SJSA1 (cell line): ENCODE measurements around the gene PIP4K2A. TPM values are rescaled to one million over a fixed set of nuclear protein-coding genes. Genes with fewer than 3 reads are reported as not detected.
"Not testable (repeated sequence)": the region's sequence is repeated elsewhere in the genome, so short reads cannot be mapped to it uniquely, and the experiment has no call there.

Source experiments
- DNase-seq, 2 experiments: peaks; one replicate each; pipeline ENCODE4 v3.0.0-alpha.2; 2015 to 2020; ENCODE audit warnings: low spot score in 2 of 2, low read depth in 1 of 2
- H3K27ac ChIP-seq: fragments of 250-450 bp; sonication (Bioruptor Pico); 2 replicates; pipeline ENCODE4 v1.5.1; 2020; ENCODE audit warnings: mild to moderate bottlenecking, moderate library complexity
- H3K27me3 ChIP-seq: fragments of 250-450 bp; sonication (Bioruptor Pico); replicated peaks from 2 replicates; pipeline ENCODE4 v1.5.1; 2020; ENCODE audit warnings: mild to moderate bottlenecking, moderate library complexity
- H3K36me3 ChIP-seq: fragments of 250-450 bp; sonication (Bioruptor Pico); 2 replicates; pipeline ENCODE4 v1.5.1; 2020; ENCODE audit warnings: mild to moderate bottlenecking
- H3K4me1 ChIP-seq: fragments of 250-450 bp; sonication (Bioruptor Pico); replicated peaks from 2 replicates; pipeline ENCODE4 v1.6.1; 2021; ENCODE audit warnings: mild to moderate bottlenecking
- H3K4me3 ChIP-seq: fragments of 250-450 bp; sonication (Bioruptor Pico); 2 replicates; pipeline ENCODE4 v1.5.1; 2020; ENCODE audit warnings: mild to moderate bottlenecking
- H3K9me3 ChIP-seq: fragments of 250-450 bp; sonication (Bioruptor Pico); replicated peaks from 2 replicates; pipeline ENCODE4 v1.5.1; 2020; ENCODE audit warnings: mild to moderate bottlenecking
- total RNA-seq: library from RNA; depleted of rRNA; stranded (reverse); fragments of >200 nt; shearing (Covaris generic); gene quantifications from 2 replicates; pipeline ENCODE4 v1.2.3, GENCODE V29; 2014

The PIP4K2A gene
- total RNA-seq, 1 experiment from 2014 or later: 51.7 TPM

DNA sequence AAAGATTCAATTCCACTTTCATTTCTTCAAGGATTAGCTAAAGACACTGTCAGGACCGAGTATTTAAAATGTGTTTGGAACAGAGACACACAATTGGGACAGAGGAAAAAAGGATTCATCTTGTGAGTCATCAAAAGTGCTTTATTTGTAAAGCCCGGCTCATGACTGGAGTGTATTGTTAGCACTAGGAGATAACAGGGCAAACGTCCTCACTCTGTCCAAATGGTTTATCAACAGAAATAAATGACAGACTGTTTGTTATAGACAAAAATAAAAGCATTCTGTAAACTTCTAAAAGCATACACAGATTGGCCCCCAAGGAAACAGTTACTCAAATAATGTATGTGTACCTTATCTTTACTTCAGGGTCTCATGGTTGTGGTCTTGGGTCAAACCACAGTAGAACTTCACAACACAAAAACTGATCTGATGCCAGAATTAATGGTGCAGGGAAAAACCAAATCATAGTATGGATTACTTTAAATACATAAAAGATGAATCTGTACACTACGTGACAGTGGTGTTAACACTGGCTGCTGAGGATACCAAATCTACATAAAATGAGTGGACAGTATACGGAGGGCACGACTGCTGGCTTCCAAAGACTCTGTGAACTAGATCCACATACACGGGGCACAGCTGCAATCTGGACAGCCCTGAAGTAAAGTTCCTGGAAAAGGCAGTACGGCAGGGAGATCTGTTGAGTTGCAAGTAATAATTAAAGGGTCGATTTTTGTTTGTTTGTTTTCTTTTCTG is 179.4 kb downstream of the PIP4K2A start:
- DNase-seq: peak in 1 of 2 experiments; percentile 36
- H3K36me3 ChIP-seq: peaks cover 19% of the 10 kb centered on the region

DNA sequence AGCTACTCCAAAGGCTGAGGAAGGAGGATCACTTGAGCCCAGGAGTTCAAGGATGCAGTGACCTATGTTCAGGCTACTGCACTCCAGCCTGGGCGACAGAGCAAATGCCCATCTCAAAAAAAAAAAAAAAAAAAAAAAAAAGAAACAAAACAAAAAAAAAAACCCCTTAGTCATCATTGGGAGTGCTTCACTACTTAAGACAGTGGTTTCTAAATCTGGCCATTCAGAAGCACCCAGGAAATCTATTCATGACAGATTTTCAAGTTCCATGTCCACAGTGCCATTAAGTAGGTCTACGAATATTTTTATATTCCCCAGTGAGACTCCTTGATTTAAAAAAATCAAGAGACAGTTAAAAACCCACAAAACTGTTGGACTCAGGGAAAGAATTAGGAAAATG is 182.9 kb downstream of the PIP4K2A start:
- Histone ChIP-seq H3K27ac (no peak overlapping the region), H3K4me1 (peaks cover 10% of the 10 kb centered on the region), H3K36me3 (peaks cover 5% of the 10 kb centered on the region; the same call in 1 of the 2 replicates), H3K9me3 (no peaks in the 10 kb centered on the region; the same call in 1 of the 2 replicates), H3K27me3 (no peaks in the 10 kb centered on the region), H3K4me3 (no peak overlapping the region)
- DNase-seq: no peak

More for the DNA sequence above, 179.4 kb downstream of the PIP4K2A start:
- Histone ChIP-seq H3K27me3 (no peaks in the 10 kb centered on the region), H3K9me3 (no peaks in the 10 kb centered on the region), H3K27ac (no peak overlapping the region), H3K4me1 (peaks cover 10% of the 10 kb centered on the region), H3K4me3 (no peak overlapping the region)

GRCh38 chr10:22531008-22531407 is 183.4 kb downstream of the PIP4K2A start:
- no peak overlapping the region for H3K4me3 ChIP-seq
- H3K27me3 ChIP-seq: no peaks in the 10 kb centered on the region
- H3K9me3 ChIP-seq: peaks cover 1% of the 10 kb centered on the region; the same call in 1 of the 2 replicates
- peaks cover 2% of the 10 kb centered on the region; the same call in 1 of the 2 replicates for H3K36me3 ChIP-seq
- H3K4me1 ChIP-seq: peaks cover 10% of the 10 kb centered on the region
- H3K27ac ChIP-seq: no peak overlapping the region
- DNase-seq: no peak

DNA sequence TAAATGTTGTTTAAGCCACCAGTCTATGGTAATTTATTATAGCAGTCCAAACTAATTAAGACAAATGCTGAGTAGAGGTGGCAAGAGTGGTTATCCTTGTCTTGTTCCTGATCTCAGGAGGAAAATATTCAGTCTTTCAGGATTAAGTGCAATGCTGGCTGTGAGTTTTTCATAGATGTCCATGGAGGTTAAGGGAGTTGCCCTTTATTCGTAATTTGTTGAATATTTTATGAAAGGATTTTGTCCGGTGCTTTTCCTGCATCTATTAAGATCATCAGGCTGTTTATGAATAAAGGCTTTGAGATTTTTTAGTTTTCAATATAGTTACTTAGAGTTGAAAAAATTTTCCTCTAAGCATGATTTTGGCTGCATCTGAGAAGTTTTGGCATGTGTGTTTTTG is 186.9 kb downstream of the PIP4K2A start:
- no peaks in the 10 kb centered on the region for H3K27me3 ChIP-seq
- H3K36me3 ChIP-seq: no peaks in the 10 kb centered on the region
- H3K9me3 ChIP-seq: peaks cover 2% of the 10 kb centered on the region; the same call in 1 of the 2 replicates
- no peaks in the 10 kb centered on the region for H3K4me1 ChIP-seq
- no peak overlapping the region for H3K27ac ChIP-seq
- DNase-seq: no peak
- no peak overlapping the region for H3K4me3 ChIP-seq

GRCh38 chr10:22524333-22524732 is 190.0 kb downstream of the PIP4K2A start:
- H3K4me3 ChIP-seq, DNase-seq, H3K27ac ChIP-seq, H3K36me3 ChIP-seq, H3K4me1 ChIP-seq, H3K27me3 ChIP-seq, H3K9me3 ChIP-seq: not testable (repeated sequence)

GRCh38 chr10:22520645-22521044 is 193.7 kb downstream of the PIP4K2A start:
- not testable (repeated sequence) for DNase-seq, H3K4me1 ChIP-seq, H3K9me3 ChIP-seq, H3K36me3 ChIP-seq, H3K27me3 ChIP-seq, H3K27ac ChIP-seq, H3K4me3 ChIP-seq

GRCh38 chr10:22518167-22518724 is 196.1 kb downstream of the PIP4K2A start:
- no peaks in the 10 kb centered on the region for H3K27me3 ChIP-seq
- H3K27ac ChIP-seq: no peak overlapping the region
- H3K9me3 ChIP-seq: no peaks in the 10 kb centered on the region
- no peak overlapping the region for H3K4me3 ChIP-seq
- H3K36me3 ChIP-seq: no peaks in the 10 kb centered on the region
- DNase-seq: no peak
- H3K4me1 ChIP-seq: no peaks in the 10 kb centered on the region

DNA sequence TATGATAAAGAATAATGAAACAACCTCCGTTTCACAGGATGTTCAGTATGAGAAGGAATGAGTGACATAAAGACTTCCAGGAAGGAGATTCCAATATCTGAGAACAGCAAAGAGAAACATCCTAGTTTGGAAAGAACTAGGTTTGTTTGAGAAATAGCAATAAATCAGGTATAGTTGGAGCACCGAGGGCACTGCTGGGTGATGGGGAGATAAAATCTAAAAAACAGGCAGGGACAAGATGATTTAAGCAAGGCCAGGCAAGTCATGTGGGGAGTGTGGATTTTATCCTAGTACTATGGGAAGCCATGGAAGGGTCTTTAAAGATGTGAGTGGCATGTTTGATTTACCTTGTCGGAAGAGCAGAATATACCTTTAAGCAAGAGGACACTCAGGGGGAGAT is 199.4 kb downstream of the PIP4K2A start:
- DNase-seq: no peak
- H3K36me3 ChIP-seq: no peaks in the 10 kb centered on the region
- H3K27me3 ChIP-seq: no peaks in the 10 kb centered on the region
- no peak overlapping the region for H3K4me3 ChIP-seq
- no peak overlapping the region for H3K27ac ChIP-seq
- H3K9me3 ChIP-seq: no peaks in the 10 kb centered on the region
- H3K4me1 ChIP-seq: no peaks in the 10 kb centered on the region

DNA sequence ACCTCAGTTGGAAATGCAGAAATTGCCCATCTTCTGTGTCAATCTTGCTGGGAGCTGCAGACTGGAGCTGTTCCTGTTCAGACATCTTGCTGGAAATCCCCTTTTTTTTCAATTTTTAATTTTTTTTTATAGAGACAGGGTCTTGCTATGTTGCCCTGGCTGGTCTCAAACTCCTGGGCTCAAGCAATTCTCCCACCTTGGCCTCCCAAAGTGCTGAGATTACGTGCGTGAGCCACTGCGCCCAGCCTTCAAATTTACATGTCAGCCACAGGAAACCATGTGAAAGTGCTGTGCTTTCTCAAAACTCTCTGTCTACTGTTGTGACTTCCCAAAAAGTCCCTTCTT is 200.0 kb downstream of the PIP4K2A start:
- not testable (repeated sequence) for H3K4me1 ChIP-seq, H3K4me3 ChIP-seq, H3K27me3 ChIP-seq, H3K36me3 ChIP-seq, DNase-seq, H3K27ac ChIP-seq, H3K9me3 ChIP-seq

DNA sequence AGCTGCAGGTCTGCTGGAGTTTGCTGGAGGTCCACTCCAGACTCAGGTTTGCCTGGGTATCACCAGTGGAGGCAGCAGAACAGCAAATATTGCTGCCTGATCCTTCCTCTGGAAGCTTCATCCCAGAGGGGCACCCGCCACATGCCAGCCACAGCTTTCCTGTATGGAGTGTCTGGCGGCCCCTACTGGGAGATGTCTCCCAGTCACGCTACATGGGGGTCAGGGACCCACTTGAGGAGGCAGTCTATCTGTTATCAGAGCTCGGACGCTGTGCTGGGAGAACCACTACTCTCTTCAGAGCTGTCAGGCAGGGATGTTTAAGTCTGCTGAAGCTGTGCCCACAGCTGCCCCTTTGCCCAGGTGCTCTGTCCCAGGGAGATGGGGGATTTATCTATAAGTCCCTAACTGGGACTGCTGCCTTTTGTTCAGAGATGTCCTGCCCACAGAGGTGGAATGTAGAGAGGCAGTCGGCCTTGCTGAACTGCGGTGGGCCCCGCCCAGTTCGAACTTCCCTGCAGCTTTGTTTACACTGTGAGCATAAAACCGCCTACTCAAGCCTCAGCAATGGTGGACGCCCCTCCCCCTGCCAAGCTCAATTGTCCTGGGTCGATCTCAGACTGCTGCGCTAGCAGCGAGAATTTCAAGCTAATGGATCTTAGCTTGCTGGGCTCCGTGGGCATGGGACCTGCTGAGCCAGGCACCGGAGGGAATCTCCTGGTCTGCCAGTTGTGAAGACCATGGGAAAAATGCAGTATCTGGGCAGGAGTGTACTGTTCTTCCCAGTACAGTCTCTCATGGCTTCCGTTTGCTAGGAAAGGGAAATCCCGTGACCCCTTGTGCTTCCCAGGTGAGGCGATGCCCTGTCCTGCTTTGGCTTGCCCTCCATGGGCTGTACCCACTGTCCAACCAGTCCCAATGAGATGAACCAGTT is 200.6 kb downstream of the PIP4K2A start:
- not testable (repeated sequence) for H3K36me3 ChIP-seq, H3K9me3 ChIP-seq, H3K27me3 ChIP-seq, H3K4me3 ChIP-seq, H3K27ac ChIP-seq, H3K4me1 ChIP-seq, DNase-seq

GRCh38 chr10:22512015-22512414 is 202.4 kb downstream of the PIP4K2A start:
- H3K9me3 ChIP-seq, H3K27me3 ChIP-seq, H3K27ac ChIP-seq, H3K36me3 ChIP-seq, H3K4me3 ChIP-seq, DNase-seq, H3K4me1 ChIP-seq: not testable (repeated sequence)

DNA sequence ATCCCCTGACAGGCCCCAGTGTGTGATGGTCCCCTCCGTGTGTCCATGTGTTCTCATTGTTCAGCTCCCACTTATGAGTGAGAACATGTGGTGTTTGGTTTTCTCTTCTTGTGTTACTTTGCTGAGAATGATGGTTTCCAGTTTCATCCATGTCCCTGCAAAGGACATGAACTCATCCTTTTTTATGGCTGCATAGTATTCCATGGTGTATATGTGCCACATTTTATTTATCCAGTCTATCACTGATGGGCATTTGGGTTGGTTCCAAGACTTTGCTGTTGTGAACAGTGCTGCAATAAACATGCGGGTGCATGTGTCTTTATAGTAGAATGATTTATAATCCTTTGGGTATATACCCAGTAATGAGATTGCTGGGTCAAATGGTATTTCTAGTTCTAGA is 206.2 kb downstream of the PIP4K2A start:
- not testable (repeated sequence) for H3K4me3 ChIP-seq, H3K9me3 ChIP-seq, H3K27ac ChIP-seq, DNase-seq, H3K27me3 ChIP-seq, H3K4me1 ChIP-seq, H3K36me3 ChIP-seq

DNA sequence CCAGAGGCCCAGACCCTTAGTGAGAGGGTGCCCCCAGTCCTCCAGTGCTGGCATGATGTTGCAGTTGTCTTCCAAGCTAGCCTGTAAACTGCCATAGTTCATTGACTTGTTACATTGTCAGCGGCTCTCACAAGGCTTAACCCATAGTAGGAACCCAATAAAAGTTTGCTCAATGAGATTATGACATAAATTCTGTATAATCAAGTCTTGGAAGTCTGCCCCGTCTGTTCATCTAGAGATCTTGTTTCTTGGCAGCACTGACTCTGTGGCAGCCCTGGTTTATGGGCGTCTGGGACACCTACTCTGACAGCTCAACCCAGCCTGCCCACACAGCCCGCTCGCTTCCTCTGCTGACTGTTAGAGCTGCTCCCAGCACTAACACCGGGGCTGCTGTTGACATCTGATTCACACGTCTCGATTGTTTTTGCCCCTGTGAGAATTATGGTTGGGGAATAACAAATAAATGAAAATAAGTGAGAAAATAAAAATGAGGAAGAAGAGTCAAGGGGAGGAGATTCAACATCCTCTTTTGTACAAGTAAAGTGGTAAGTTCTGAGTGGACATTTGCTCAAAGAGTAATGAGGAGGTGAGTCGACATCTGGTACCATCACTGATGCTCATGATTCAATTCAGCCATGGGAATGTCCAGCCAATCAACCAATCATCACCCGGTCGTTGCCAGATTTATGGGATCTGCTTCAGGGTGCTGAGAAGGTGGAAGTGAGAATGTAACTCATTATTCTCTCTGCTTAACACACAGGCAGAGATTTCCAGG is 208.3 kb downstream of the PIP4K2A start:
- no peak overlapping the region for H3K27ac ChIP-seq
- no peak for DNase-seq
- peaks cover 4% of the 10 kb centered on the region; the same call in 1 of the 2 replicates for H3K27me3 ChIP-seq
- H3K36me3 ChIP-seq: no peaks in the 10 kb centered on the region
- H3K4me1 ChIP-seq: no peaks in the 10 kb centered on the region
- no peak overlapping the region for H3K4me3 ChIP-seq
- H3K9me3 ChIP-seq: no peaks in the 10 kb centered on the region
